AG20443 (cell line): ENCODE results near the gene GDPD4.

ENCODE experiments used
- DNase-seq: peaks from one replicate; pipeline ENCODE4 v3.0.0; 2012; ENCODE audit warnings: low spot score, mixed read lengths

GDPD4 gene

DNA sequence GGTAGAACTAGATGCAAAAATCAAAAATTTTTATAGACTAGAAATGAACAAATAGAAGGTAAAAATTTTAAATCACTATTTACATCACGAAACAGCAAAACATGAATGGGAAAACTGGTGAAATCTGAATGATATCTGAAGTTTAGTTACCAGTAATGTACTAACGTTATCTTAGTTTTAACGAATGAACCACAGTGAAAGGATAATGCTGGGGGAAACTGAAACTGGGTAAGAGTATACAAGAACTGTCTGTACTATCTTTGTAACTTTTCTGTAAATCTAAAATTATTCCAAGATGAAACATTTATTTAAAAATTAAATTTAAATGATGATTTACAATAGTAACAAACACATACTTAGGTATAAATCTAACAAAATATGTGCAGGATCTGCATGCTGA, 7.4 kb downstream of the GDPD4 start:
- DNase-seq, result no peak

DNA sequence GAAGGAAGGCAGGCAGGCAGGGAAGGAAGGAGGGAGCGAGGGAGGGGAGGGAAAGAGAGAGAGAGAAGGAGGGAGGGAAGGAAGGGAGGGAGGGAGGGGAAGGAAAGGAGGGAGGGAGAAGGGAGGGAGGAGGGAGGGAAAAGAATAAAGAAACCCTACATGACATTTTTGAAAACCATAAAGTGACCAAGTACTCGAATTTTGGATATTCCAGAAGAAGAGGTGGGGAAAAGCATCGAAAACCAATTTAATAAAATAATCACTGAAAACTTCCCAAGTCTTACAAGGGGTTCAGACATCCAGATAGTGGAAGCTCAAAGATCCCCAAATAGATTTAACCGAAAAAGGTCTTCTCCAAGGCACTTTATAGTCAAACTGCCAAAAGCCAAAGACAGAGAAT, 11.7 kb downstream of the GDPD4 start:
- DNase-seq, result no peak

DNA sequence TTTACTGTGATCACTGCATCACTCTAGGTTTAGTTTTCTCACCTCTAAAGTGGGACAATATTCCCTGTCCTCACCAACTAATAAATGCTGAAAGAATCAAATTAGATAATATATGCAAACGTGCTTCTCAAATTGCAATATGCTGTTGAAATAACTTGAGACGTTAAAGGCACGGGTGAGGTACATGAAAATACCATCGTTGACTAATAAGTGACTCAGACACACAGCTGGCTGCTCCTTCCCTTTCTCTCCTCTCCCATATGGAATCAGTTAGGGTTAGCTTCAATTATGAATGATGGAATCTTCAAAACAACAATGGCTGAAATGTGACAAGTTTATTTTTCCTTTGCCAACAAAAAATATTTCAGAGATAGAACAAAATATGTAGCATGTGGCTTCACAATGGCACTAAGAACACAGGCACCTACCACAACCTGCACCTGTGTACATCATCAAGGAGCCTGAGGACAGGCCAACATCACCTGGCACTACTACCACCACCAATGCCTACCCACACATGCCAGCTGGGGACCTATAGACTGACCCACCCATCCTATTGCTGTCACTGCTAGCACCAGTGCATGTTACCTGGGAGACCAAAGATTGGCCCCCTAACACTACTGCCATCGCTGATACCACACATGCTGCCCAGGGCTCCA, 13.7 kb downstream of the GDPD4 start:
- peak; percentile 85 for DNase-seq

DNA sequence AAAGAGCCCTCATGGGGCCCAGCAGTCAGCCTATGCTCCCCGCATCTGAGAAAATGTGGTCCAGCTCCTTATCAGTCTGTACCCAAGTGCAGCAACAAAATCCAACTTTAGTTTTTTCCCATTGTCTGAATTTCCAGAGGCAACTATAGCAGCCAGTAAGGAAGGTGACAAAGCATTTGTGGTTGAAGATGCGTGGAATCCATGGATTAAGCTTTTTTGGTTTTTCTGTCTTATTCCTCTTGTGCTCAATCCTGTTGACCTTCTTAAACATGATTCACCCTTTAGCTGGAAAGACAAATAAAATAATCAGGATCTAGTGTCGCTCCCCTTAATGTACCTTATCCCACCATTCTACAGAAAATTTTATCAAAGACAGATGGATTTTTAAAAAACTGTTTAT, 14.3 kb downstream of the GDPD4 start:
- no peak for DNase-seq

DNA sequence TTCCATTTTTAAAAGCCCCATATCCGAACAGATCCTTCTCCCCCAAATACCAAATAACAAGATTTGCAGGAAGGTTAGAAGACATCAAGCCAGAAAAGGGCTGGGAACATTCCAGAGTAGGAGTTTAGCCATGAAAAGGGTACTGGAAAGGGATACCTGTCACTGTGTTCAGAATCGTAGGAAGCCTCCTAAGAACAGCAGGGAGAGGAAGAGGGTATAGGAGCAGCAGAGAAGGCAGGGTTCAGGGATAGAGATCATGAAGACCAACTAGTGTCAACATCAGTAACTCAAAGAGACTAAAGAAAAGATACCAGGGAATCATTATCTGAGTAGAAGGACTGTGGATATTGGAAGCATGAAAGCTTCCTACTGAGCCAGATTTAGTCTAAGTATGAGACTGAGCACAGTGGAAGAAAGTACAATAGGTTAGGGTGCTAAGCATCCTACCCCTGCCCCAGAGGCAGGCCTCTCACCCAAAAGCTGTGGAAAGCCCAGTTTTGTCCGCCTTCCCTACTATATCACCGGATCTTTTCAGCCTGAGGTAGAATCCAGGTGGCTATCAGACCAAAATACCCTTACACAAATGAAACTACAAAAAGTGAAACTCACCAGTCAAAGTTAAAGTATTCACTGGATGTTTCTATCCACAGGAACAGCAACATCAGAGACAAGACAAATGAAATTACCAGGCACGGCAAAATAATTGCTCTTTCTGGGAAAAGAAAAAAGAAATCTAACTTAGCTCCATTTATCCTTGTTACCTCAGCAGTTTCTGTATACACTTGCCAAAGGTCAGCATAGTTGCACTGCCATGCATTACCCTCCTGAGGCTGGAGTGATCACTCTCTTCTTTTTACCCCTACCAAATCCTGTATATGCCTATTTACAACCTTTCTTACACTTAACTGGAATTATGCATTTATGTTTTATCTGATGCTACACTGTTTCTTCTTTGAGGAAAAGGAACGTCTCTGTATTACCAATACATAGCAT, 16.7 kb downstream of the GDPD4 start:
- DNase-seq, result no peak

DNA sequence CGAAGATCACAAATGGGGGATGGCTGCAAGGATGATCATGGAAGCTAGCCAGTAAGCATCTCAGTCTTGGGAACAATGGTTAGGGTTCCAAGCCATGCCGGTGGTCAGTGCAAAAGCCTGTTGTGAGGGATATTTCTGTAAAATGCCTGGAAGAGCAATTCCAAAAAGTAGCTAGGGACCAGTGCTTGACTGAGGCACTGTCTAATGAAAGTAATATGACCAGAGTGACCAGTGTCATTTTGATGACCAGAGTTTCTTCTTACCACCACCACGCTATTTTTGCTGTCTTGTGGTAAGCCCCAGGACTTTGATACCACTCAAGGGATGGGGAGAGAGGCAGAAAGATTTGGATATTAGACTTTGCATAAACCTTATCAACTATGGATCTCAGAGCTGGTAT, 18.4 kb downstream of the GDPD4 start:
- DNase-seq, result no peak

DNA sequence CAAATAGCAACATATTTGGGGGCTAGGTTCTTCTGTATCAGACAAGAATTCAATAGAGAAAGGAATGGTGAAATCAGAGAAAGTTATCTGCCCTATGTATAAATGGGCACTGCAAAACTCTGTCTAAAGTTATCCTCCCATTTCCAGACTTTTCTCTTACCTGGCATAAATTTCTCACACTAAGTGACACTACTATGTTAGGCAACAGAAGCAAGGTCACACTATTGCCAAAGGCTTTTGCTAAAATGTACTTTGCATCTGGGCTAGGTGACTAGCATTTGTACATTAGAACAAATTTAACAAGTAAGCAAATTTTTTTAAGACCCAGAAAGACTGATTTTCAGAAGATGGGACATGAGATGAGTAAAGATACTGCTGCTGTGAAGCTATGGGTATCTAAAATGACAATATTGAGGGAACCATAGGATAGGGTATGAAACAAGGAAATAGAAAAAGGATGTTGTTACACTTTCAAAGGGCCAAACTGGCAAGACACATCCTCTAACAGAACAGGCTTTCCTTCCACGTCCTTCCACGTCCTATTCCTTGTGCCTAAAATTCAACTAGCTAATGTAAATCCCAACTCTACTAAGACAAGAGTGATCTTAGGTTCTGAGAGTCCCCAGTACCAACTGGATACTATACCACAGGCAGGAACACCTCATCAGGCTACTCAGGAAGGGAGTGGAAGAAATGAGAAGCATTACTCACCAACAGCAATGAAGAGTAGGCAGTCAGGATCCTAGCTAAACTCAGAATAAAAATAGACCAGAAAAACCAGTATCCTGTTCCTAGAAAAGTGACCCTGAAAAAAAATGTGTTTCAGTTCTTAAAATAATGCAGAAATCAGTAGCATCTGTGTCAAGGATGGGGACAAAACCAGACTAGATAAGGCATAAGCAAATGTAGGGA, 22.6 kb downstream of the GDPD4 start:
- peak; percentile 39 for DNase-seq

DNA sequence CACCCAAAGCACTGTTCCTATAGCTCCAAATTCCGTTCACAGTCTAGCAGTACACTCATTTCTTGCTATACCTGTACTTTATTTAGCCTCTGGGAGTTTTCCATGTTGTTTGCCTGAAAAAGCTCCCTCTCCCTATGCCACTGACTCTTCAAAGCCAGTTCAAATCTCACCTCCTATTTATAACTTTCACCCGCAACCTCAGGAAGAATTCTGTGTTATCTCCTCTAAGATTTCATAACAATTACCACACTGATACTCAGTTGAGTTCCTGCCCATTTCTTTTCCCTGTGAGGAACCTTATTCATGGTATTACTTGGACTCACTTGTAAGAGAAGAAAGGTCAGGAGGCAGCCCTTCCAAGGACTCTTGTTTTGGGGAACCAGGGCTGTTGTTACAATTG, 25.2 kb downstream of the GDPD4 start:
- DNase-seq, result no peak

DNA sequence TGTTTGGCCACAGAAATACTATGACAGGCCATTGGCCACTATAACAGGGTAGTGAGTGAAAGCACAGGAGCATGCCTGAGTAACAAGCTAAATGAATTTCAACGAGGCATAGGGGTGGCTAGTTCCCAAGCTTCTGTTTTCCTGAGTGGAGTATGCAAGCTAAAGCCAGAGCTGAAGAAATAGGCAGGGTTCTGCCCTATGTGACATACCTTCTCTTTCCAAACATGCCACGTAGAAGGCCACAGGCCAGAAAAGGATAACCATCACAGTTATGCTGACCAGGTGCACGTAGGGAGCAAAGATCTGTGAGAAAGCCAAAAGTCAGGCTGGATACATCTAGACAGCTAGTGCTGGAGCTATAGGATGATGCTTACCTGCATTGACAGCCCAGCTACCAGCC, 30.6 kb downstream of the GDPD4 start:
- DNase-seq, result no peak

DNA sequence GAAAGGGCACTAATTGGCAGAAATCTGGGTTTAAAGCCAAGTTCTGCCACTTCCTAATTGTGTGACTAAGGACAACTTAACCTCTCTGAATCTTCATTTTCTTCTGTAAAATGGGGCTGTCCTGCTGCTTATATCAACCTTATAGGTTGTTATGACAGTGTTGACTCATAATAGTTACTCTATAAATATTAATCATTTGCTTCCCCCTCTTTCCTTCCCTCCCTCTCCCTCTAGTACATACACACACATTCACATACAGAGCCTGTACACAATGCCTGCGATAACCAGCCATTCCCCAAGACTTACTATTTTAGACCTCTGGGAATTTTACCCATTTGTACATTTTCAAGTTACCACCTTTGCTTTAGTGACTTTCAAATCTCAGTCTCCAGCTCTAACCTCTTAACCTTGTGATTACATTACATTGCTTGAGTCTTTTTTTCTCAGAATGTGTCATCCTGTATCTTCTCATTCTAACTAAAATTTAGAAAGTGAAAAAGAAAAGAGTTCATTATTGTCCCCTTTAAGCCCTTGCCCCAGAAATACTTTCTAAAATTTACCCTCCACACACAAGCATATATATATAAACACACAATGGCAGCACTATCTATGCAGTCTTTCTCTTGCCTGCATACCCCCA, 31.9 kb downstream of the GDPD4 start:
- DNase-seq, result no peak

DNA sequence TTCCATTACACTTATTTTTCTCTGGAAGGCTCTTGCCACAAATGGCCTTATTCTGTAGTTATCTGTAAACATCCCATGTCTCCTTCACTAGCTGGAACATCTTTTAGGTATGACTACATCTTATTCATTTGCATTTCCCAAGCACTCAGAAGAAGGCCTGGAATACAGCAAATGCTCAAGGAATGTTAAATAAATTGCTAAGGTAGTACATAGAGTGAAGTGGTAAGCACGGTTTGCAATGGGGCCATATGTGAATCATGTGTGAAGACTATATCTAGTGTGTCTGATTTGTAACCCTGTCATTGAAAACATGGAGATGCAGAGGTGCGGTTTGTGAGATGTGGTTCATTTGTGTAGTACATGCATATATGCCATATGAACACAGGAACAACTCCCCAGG, 33.5 kb downstream of the GDPD4 start:
- DNase-seq, result peak; percentile 45

DNA sequence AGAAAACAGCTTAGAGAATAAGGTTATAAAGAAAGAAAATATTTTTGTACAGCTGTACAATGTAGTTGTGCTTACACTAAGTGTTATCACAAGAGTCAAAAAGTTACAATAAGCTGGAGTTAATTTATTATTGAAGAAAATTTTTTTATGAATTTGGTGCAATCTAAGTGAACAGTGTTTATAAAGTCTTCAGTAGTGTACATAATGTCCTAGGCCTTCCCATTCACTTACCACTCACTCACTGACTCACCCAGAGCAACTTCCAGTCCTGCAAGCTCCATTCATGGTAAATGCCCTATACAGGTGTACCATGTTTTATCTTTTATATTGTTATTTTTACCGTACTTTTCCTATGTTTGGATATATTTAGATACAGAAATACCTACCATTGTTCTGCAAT, 34.7 kb downstream of the GDPD4 start:
- no peak for DNase-seq

DNA sequence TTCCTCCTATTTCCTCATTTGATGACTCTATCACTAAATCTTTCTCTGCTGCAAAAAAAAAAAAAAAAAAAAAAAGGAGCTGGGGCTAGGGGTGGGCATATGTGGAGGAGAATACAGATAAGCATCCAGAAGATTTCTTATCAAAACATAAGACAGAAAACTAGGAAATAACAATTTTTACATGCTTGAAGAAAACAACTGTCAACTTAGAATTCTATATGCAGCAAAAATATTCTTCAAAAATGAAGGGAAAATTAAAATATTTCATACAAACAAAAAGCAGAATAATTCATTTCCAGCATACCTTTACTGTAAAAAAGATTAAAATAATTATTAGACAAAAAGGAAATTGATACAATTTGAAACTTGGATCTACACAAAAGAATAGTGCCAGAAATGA, 38.7 kb downstream of the GDPD4 start:
- DNase-seq, result no peak

DNA sequence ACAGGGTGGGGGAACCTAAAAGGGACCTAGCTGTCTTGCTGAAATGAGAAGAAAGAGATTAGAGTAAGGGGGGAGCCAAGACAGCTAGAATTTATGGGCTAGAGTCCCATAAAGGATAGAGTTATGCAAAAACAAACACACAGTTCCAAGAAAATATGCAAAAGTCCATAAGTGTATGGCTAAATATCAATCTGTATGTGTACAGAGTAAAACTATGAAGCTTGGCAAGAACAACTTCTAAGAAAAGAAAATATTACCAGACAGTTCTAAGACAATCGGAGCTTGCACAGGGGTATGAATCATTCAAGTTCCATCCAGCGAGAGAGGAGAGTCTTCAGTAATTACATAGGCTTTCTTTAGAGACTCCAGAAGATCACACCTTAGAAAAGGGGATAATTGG, 41.8 kb downstream of the GDPD4 start:
- DNase-seq, result no peak

DNA sequence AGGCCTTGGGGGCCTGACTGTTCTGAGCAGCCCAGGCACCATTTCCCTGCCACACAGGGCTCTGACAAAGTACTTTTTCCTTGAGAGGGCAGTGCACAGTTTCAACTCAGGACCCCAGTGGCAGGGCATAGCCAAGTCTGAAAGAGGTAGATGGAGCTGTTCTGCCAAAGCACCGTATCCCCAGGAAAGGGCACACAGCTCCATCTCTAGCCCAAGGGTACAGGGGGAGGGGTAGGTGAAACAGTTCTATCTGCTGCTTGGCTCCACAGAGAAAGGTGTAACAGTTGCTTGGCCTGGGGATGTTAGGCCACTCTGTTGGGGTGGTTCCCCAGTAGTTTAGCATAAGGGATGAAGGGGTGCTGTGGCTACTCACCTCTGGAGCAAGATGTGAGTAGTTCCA, 47.8 kb downstream of the GDPD4 start:
- no peak for DNase-seq

DNA sequence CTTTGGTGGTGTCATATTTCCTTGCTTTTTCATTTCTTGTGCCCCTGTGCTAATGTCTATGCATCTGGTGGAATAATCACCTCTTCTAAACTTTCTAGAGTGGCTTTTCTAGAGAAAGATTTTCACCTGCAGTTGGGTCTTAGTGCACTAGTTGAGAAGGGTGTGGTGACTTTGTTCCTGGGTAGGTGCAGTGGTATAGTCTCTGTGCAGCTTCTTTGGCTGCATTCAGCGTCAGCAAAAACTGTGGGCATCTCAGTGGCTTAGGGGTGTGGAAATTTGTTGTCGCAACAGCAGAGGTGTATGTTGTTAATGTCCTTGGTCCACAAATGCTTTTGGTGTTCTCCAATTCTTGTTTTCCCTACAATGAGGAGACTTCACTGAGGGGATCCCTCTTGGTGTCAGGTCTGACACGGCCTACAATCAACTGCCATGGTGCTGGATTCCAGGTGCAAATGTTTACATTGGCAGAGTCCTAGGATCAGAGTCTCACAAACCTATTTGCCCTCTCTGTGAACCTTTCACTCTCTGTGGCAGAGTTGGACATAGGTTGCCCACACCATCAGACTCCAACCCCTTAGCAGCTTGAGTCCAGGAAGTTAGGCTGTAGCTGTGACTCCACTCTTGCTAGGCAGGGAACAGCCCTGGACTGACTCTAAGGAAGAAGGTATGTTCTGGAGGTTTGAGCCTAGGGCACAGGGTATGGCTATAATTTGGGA, 48.8 kb downstream of the GDPD4 start:
- no peak for DNase-seq

DNA sequence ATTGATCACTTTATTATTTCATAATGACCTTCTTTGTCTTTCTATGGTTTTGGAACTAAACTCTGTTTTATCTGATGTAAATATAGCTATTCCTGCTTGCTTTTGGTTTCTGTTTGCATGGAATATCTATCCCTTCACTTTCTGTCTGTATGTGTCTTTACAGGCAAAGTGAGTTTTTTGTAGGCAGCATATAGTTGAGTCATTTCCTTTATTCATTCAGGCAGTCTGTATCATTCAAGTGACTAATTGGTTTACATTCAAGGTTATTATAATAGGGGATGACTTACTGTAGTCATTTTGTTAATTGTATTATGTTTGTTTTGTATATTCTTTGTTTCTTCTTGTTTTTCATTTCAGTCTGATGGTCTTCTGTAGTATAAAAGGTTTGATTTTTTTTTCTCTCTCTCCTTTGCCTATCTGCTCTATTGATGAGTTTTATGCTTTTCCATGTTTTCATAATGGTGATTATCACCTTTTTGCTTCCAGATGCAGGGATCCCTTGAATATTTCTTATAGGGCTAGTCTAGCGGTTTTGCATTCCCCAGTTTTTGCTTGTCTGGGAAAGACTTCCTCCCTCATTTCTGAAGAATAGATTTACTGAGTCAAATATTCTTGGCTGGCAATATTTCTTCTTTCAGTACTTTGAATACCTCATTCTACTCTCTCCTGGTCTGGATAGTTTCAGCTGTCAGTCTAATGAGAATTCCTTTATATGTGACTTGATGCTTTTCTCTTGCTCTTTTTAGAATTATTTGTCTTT, 50.4 kb downstream of the GDPD4 start:
- no peak for DNase-seq

DNA sequence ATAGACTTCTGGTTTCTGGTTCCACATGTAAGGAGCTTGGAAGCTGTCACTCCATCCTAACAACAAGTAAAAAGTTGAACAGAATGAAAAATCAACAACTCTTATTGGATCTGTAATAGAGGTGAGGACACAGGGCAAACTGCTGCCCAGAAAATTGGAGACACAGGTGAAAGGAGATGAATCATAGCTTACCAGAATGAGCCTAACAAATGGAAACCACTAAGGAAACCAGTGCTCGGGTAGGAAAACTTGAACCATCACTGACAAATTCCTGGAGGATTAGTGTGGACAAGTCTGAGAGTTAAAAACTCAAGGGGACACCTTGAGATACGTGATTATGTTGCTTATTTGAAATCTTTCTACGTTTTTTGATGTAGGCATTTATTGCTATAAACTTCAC, 52.1 kb downstream of the GDPD4 start:
- DNase-seq, result no peak

DNA sequence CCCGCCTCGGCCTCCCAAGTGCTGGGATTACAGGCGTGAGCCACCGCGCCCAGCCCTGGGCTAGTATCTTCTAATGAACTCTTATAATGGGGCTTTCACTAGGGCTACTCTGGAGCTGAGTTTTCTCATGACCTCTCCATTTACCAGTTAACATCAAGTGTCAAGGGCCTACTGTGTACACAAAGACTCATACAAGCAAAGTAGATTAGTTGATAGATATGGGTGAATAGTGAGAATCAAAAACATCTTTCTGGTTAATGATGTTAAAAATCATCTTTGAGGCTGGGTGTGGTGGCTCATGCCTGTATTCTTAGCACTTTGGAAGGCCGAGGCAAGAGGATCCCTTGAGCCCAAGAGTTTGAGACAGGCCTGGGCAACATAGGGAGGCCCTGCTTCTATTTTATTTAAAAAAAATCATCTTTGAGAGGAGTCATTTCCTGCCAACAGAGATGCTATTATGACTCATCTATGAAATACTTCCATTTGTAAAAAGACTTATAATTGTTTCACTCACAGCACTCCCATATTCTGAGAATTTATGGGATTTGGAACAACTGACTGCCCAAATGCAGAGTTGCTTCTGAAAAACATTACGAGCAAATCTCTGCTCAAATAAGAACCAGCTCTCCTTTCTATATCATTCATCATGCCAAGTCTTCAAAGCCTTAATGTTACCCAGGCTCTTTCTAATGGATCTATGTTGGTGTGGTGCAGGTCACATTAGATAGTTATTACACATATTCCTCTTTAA, 57.0 kb downstream of the GDPD4 start:
- peak; percentile 73 for DNase-seq

DNA sequence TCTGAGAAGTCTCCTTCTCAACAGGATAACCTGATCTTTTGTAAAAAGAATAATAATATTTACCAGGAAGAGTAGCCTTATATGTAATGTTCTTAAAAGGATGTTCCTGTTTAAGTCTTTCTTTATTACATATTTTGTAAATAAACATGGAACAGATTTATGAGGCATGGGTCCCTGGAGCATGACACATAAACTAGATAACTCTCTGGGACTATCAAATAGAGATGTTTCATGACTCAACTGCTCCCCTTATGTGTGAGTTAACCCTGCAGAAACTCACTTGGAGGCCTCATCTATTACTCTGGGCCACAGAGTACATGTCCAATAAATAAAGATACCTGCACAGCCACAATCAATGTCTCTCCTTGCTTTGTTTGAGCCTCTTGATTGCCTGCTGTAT, 64.6 kb downstream of the GDPD4 start:
- DNase-seq, result no peak
